BJ (cell line): Measurements from ENCODE around the gene ATP9B. TPM values are rescaled to one million over a fixed set of nuclear protein-coding genes. Genes with fewer than 3 reads are reported as not detected.

Experiments
- CTCF ChIA-PET: fragments of 350-600 bp; formaldehyde crosslinking; extraction: SDS; loops from one replicate; lab custom pipeline; 2021; ENCODE audit warnings: antibody characterized with exemption, inconsistent platforms; lab: Yijun Ruan, JAX
- POLR2A ChIA-PET: fragments of 300-600 bp; sonication (Branson Sonifier 250); formaldehyde crosslinking; extraction: SDS; loops from one replicate; lab custom pipeline; 2021; ENCODE audit warnings: antibody characterized with exemption; lab: Charles Lee
- DNase-seq: peaks from one replicate; pipeline ENCODE4 v3.0.0-alpha.2; 2011; ENCODE audit warnings: low read depth
- H3K27me3 ChIP-seq: 2 replicates; pipeline ENCODE4 v1.6.0; 2011; ENCODE audit warnings: low read length; ENCODE audit not compliant: control insufficient read depth, insufficient read depth
- H3K36me3 ChIP-seq: 2 replicates; pipeline ENCODE4 v1.5.1; 2011; ENCODE audit warnings: low read length; ENCODE audit not compliant: control insufficient read depth, insufficient read depth
- H3K4me3 ChIP-seq: 2 replicates; pipeline ENCODE4 v1.5.1; 2011; ENCODE audit warnings: low read depth, mild to moderate bottlenecking, control low read depth, low read length
- CTCF ChIP-seq: IDR thresholded peaks from 2 replicates; pipeline ENCODE4 v1.5.1; 2011; ENCODE audit warnings: low read depth, mild to moderate bottlenecking, control low read depth, inconsistent platforms, low read length, moderate library complexity; ENCODE audit not compliant: insufficient read depth
- polyA plus RNA-seq: library from polyadenylated mRNA; depleted of rRNA; stranded (reverse); fragments of >200 nt; gene quantifications from 2 replicates; pipeline ENCODE4 v1.2.3, GENCODE V29; 2011

ATP9B gene
- polyA plus RNA-seq, 1 experiment, result 17.4 TPM

DNA sequence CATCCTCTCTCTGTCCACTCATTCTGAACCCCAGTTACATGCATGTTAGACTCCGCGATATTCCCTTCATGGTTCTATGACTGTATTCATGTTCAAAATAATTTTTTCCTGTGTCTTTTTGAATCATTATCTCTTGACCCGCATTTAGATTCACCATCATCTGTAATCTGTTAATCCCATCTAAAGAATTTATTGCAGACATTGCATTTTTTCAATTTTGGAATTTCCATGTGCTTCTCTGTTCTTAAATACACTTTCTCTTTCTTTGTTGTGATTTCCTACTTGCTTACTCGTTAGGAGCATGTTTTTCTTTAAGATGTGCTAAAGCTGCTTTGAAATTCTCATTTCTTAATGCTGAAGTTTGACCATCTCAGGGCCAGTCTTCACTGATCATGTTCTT, 122.2 kb downstream of the ATP9B start:
- no peak for DNase-seq
- TF ChIP-seq CTCF, result no peak
- Histone ChIP-seq H3K36me3 (no peaks in the 10 kb centered on the region), H3K4me3 (no peak overlapping the region), H3K27me3 (no peaks in the 10 kb centered on the region)
- POLR2A ChIA-PET, result no interaction called here
- CTCF ChIA-PET, result no interaction called here

DNA sequence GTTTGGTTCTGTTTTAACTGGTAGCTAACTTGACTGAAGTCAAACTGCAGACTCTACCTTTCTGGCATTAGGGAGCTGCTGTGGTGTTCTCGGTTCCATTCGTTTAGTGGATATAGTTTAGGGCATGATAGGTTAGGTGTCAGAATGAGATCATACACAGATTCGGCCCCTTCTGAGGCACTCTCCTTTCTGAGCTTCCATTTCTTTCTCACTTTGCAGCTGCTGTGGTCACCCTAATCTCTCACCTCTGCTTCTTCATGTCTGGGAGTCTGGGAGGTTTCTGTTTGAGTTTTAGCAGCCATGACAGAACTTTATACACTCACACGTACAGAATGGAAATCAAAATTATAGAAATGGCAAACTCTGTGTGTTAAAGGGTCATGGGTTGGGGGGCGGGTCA, 122.8 kb downstream of the ATP9B start:
- POLR2A ChIA-PET, result no interaction called here
- CTCF ChIA-PET, result no interaction called here
- no peak overlapping the region for H3K4me3 ChIP-seq
- TF ChIP-seq CTCF, result no peak
- DNase-seq, result no peak
- no peaks in the 10 kb centered on the region for H3K27me3 ChIP-seq
- H3K36me3 ChIP-seq, result no peaks in the 10 kb centered on the region

DNA sequence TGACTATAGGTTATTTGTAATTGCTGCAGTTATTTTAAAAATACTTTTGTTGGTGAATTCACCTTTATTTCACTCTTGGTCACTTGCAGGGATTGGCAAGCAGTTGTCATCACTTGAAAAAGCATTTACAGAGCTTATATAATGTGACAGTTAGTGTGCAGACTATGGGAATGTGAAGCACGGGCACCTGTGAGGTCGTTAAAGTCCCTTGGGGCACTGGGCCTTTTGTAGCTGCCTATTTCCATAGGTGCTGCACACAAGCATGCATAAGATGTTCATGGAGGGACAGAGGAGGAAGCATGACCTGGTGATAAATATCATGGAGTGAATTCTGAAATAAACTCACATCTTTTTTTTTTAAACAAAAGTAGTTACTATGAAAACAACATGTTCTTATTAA, 124.6 kb downstream of the ATP9B start:
- Histone ChIP-seq H3K4me3 (no peak overlapping the region), H3K27me3 (no peaks in the 10 kb centered on the region), H3K36me3 (no peaks in the 10 kb centered on the region)
- no peak for TF ChIP-seq CTCF
- DNase-seq, result no peak
- ChIA-PET CTCF (no interaction called here), POLR2A (no interaction called here)

DNA sequence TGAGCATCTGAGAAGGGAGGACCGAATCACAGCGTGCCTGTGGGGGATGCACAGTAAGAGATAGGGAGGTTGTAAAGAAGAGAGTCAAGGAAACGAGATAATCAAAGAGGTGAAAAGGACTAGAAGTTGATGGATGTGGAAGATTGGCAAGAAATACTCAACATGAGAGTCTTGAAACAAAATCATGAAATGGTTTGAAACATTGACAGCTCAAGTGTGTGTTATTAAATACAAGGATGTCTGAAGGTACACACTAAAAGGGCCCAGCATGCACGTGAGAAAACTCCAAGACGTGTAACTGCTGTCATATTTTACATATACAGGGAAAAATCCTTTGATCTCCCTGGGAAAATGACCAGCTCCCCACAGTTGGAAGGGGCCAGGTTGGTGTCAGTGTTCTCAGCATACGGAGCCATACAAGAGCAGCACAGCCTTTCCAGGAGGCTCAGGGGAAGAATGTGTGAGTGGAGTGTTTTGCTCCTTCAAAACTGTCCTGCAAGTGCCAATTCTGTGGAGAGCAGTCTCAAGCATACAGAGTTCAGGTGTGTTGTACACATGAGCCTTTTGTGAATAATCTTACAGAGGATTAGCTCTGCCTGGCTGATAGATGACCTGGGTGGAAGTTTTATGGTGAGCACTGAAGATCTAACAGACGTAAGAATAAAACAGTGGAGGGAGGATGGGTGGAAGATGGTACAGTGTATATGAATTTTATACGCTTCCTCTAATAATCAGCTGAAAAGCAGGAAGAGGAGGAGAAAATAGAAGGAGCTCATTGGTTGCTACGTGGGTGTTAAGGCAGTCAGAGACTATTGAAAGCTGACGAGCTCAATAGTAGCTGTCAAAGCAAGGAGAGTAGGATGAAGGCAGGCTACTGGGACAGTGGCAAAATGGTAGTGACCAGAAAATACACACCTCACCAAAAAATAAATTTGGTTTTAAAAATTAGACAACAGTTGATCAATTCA, 126.8 kb downstream of the ATP9B start:
- POLR2A ChIA-PET, result no interaction called here
- Histone ChIP-seq H3K4me3 (no peak overlapping the region), H3K27me3 (no peaks in the 10 kb centered on the region), H3K36me3 (no peaks in the 10 kb centered on the region)
- TF ChIP-seq CTCF, result no peak
- DNase-seq, result no peak
- CTCF ChIA-PET, result interaction anchor here (1.0 to 1.4 kb wide), 2 partner anchors 13 to 51 kb away, joined by 3 read pairs; no protein-coding TSS in a partner anchor

- TF ChIP-seq CTCF, result no peak
- Histone ChIP-seq H3K36me3 (no peaks in the 10 kb centered on the region), H3K27me3 (no peaks in the 10 kb centered on the region), H3K4me3 (no peak overlapping the region)
- no peak for DNase-seq
- ChIA-PET CTCF (no interaction called here), POLR2A (no interaction called here)
Measured at GRCh38 chr18:79197531-79197930, 128.3 kb downstream of the ATP9B start.
